Trophoblast cell (in vitro differentiated cells and primary cell): ENCODE data around the gene ZNF649.
A peak's percentile ranks its signal among the peaks of the same experiment; 100 is the strongest.

Source experiments
- DNase-seq, 2 donors: peaks; one replicate each; pipeline ENCODE4 v3.0.0-alpha.2; 2016
- H2AFZ ChIP-seq: 2 replicates; pipeline ENCODE4 v1.6.1; 2013; ENCODE audit warnings: low read length, moderate library complexity, mild to moderate bottlenecking; ENCODE audit not compliant: insufficient read depth, poor library complexity
- H2AK5ac ChIP-seq: 2 replicates; pipeline ENCODE4 v1.6.1; 2013; ENCODE audit warnings: mild to moderate bottlenecking, low read length
- H2BK120ac ChIP-seq: 2 replicates; pipeline ENCODE4 v1.6.1; 2013; ENCODE audit warnings: low read length, mild to moderate bottlenecking, moderate library complexity; ENCODE audit not compliant: insufficient read depth, poor library complexity
- H2BK12ac ChIP-seq: 2 replicates; pipeline ENCODE4 v1.6.1; 2013; ENCODE audit warnings: mild to moderate bottlenecking, low read length, moderate library complexity
- H2BK5ac ChIP-seq: 2 replicates; pipeline ENCODE4 v1.6.1; 2013; ENCODE audit warnings: low read length, low read depth, moderate library complexity, mild to moderate bottlenecking; ENCODE audit not compliant: poor library complexity
- H3K14ac ChIP-seq: 2 replicates; pipeline ENCODE4 v1.6.1; 2013; ENCODE audit warnings: mild to moderate bottlenecking, low read length
- H3K18ac ChIP-seq: 2 replicates; pipeline ENCODE4 v1.6.1; 2013; ENCODE audit warnings: mild to moderate bottlenecking, low read length
- H3K23ac ChIP-seq: 2 replicates; pipeline ENCODE4 v1.6.1; 2013; ENCODE audit warnings: low read length
- H3K27ac ChIP-seq: 2 replicates; pipeline ENCODE4 v1.5.1; 2013; ENCODE audit warnings: low read depth, mild to moderate bottlenecking, inconsistent platforms, low read length, moderate library complexity
- H3K27me3 ChIP-seq: 2 replicates; pipeline ENCODE4 v1.6.1; 2013; ENCODE audit warnings: inconsistent platforms, mild to moderate bottlenecking, low read length, moderate library complexity; ENCODE audit not compliant: insufficient read depth
- H3K36me3 ChIP-seq, 2 experiments: 1 replicate in 1 of 2; 2 replicates in 1 of 2; pipeline ENCODE4 v1.6.1; 2013; ENCODE audit warnings: low read length in 2 of 2, mild to moderate bottlenecking in 2 of 2, moderate library complexity in 1 of 2; ENCODE audit not compliant: insufficient read depth in 2 of 2, control insufficient read depth in 1 of 2
- H3K4ac ChIP-seq: 2 replicates; pipeline ENCODE4 v1.6.1; 2013; ENCODE audit warnings: low read depth, mild to moderate bottlenecking, low read length, moderate library complexity
- H3K4me1 ChIP-seq, 2 experiments: 1 replicate in 1 of 2; 2 replicates in 1 of 2; pipeline ENCODE4 v1.6.1; 2013; ENCODE audit warnings: low read length in 2 of 2, mild to moderate bottlenecking in 2 of 2, moderate library complexity in 1 of 2; ENCODE audit not compliant: insufficient read depth in 2 of 2, control insufficient read depth in 1 of 2
- H3K4me2 ChIP-seq: 2 replicates; pipeline ENCODE4 v1.6.1; 2013; ENCODE audit warnings: inconsistent platforms, mild to moderate bottlenecking, low read length, moderate library complexity
- H3K4me3 ChIP-seq: 2 replicates; pipeline ENCODE4 v1.5.1; 2013; ENCODE audit warnings: mild to moderate bottlenecking, low read depth, low read length, inconsistent platforms
- H3K79me1 ChIP-seq: one replicate; pipeline ENCODE4 v1.6.1; 2013; ENCODE audit warnings: low read length
- H3K79me2 ChIP-seq: 2 replicates; pipeline ENCODE4 v1.6.1; 2013; ENCODE audit warnings: low read length, mild to moderate bottlenecking; ENCODE audit not compliant: control insufficient read depth, insufficient read depth, poor library complexity
- H3K9ac ChIP-seq: 2 replicates; pipeline ENCODE4 v1.6.1; 2013; ENCODE audit warnings: mild to moderate bottlenecking, low read length
- H3K9me3 ChIP-seq: 2 replicates; pipeline ENCODE4 v1.6.1; 2013; ENCODE audit warnings: low read depth, mild to moderate bottlenecking, control low read depth, inconsistent platforms, low read length; ENCODE audit not compliant: insufficient read depth
- H4K12ac ChIP-seq: 2 replicates; pipeline ENCODE4 v1.6.1; 2013; ENCODE audit warnings: low read depth, mild to moderate bottlenecking, low read length, moderate library complexity
- H4K8ac ChIP-seq: 2 replicates; pipeline ENCODE4 v1.6.1; 2013; ENCODE audit warnings: low read depth, mild to moderate bottlenecking, low read length, moderate library complexity
- H4K91ac ChIP-seq: one replicate; pipeline ENCODE4 v1.6.1; 2013; ENCODE audit warnings: low read depth, mild to moderate bottlenecking, low read length, moderate library complexity
- WGBS: extraction: QIAGEN DNeasy Blood & Tissue Kit; methylation state at CpG from one replicate; pipeline ENCODE4 v1.1.7; 2013; ENCODE audit warnings: missing lambda C conversion rate; ENCODE audit not compliant: insufficient read length, insufficient coverage; ENCODE audit errors: extremely low coverage; 5-methylcytosine and 5-hydroxymethylcytosine counted together

The ZNF649 gene

GRCh38 chr19:51926426-51926783, 21.6 kb upstream of the ZNF649 start:
- Histone ChIP-seq H3K18ac (no peak overlapping the region), H3K36me3 (peaks cover 0 to 2% of the 10 kb centered on the region in 2 experiments), H2AFZ (peak overlapping the region; percentile 90), H4K8ac (peak overlapping the region; percentile 89), H3K9ac (no peak overlapping the region), H4K12ac (peak overlapping the region; percentile 74), H3K23ac (no peak overlapping the region), H4K91ac (peak overlapping the region; percentile 38), H3K4ac (no peak overlapping the region), H2BK120ac (no peak overlapping the region), H3K9me3 (peaks cover 15% of the 10 kb centered on the region), H3K79me1 (peaks cover 8% of the 10 kb centered on the region), H3K4me2 (peak overlapping the region; percentile 71), H3K4me1 (peaks cover 5 to 7% of the 10 kb centered on the region in 2 experiments), H2BK12ac (no peak overlapping the region), H3K79me2 (peaks cover 12% of the 10 kb centered on the region), H2BK5ac (no peak overlapping the region), H3K4me3 (no peak overlapping the region), H3K14ac (no peak overlapping the region), H3K27me3 (no peaks in the 10 kb centered on the region), H3K27ac (no peak overlapping the region), H2AK5ac (no peak overlapping the region)
- no peak for DNase-seq
- no CpG with 5 or more reads among the region's 11 CpGs for WGBS

- H3K27ac ChIP-seq = no peak overlapping the region
Observed at GRCh38 chr19:51921949-51922348, 17.1 kb upstream of the ZNF649 start.

GRCh38 chr19:51919606-51920005, 14.8 kb upstream of the ZNF649 start:
- no peak overlapping the region for H3K18ac ChIP-seq

More at GRCh38 chr19:51921949-51922348, 17.1 kb upstream of the ZNF649 start:
- Histone ChIP-seq H2AK5ac (no peak overlapping the region), H3K79me1 (peaks cover 2% of the 10 kb centered on the region), H3K4me3 (no peak overlapping the region), H3K18ac (no peak overlapping the region), H3K36me3 (no peaks in the 10 kb centered on the region), H3K9me3 (peaks cover 27% of the 10 kb centered on the region), H2BK5ac (no peak overlapping the region), H3K14ac (no peak overlapping the region), H3K9ac (no peak overlapping the region), H3K4ac (no peak overlapping the region), H4K8ac (no peak overlapping the region), H2BK12ac (no peak overlapping the region), H4K12ac (no peak overlapping the region), H2AFZ (no peak overlapping the region), H3K79me2 (peaks cover 2% of the 10 kb centered on the region), H3K4me2 (no peak overlapping the region), H4K91ac (no peak overlapping the region), H3K4me1 (no peaks in the 10 kb centered on the region), H3K27me3 (no peaks in the 10 kb centered on the region), H2BK120ac (no peak overlapping the region), H3K23ac (no peak overlapping the region)
- no CpG with 5 or more reads among the region's 8 CpGs for WGBS
- no peak for DNase-seq

GRCh38 chr19:51916167-51916566, 11.3 kb upstream of the ZNF649 start:
- no peak overlapping the region for H3K4me3 ChIP-seq
- WGBS = no CpG with 5 or more reads among the region's 1 CpG
- H3K4me2 ChIP-seq = no peak overlapping the region
- no peak overlapping the region for H3K27ac ChIP-seq
- no peaks in the 10 kb centered on the region for H3K79me2 ChIP-seq
- H2BK12ac ChIP-seq = no peak overlapping the region
- no peak overlapping the region for H3K14ac ChIP-seq
- H3K9me3 ChIP-seq = peaks cover 15% of the 10 kb centered on the region
- H2AFZ ChIP-seq = no peak overlapping the region
- no peak overlapping the region for H2AK5ac ChIP-seq
- no peaks in the 10 kb centered on the region for H3K36me3 ChIP-seq
- DNase-seq = no peak
- H4K91ac ChIP-seq = no peak overlapping the region
- H4K8ac ChIP-seq = no peak overlapping the region
- H2BK120ac ChIP-seq = no peak overlapping the region
- H3K79me1 ChIP-seq = no peaks in the 10 kb centered on the region
- H3K9ac ChIP-seq = no peak overlapping the region
- H3K4ac ChIP-seq = no peak overlapping the region
- H3K27me3 ChIP-seq = no peaks in the 10 kb centered on the region
- no peak overlapping the region for H3K18ac ChIP-seq
- H4K12ac ChIP-seq = no peak overlapping the region
- H3K23ac ChIP-seq = no peak overlapping the region
- H2BK5ac ChIP-seq = no peak overlapping the region
- H3K4me1 ChIP-seq = no peaks in the 10 kb centered on the region

More at GRCh38 chr19:51919606-51920005, 14.8 kb upstream of the ZNF649 start:
- Histone ChIP-seq H3K23ac (no peak overlapping the region), H2AFZ (no peak overlapping the region), H2BK12ac (no peak overlapping the region), H3K79me1 (no peaks in the 10 kb centered on the region), H3K4me2 (no peak overlapping the region), H2BK120ac (no peak overlapping the region), H3K4me1 (no peaks in the 10 kb centered on the region), H3K9me3 (peaks cover 26% of the 10 kb centered on the region), H3K27me3 (no peaks in the 10 kb centered on the region), H2AK5ac (no peak overlapping the region), H4K12ac (no peak overlapping the region), H4K8ac (no peak overlapping the region), H3K27ac (no peak overlapping the region), H3K4ac (no peak overlapping the region), H3K36me3 (no peaks in the 10 kb centered on the region), H3K4me3 (peak overlapping the region; percentile 20), H4K91ac (no peak overlapping the region), H3K9ac (no peak overlapping the region), H2BK5ac (no peak overlapping the region), H3K79me2 (no peaks in the 10 kb centered on the region), H3K14ac (no peak overlapping the region)
- WGBS = no CpG with 5 or more reads among the region's 3 CpGs
- DNase-seq = peak; percentile 67 to 71
